ENCODE results near the gene DGCR8.

DNA sequence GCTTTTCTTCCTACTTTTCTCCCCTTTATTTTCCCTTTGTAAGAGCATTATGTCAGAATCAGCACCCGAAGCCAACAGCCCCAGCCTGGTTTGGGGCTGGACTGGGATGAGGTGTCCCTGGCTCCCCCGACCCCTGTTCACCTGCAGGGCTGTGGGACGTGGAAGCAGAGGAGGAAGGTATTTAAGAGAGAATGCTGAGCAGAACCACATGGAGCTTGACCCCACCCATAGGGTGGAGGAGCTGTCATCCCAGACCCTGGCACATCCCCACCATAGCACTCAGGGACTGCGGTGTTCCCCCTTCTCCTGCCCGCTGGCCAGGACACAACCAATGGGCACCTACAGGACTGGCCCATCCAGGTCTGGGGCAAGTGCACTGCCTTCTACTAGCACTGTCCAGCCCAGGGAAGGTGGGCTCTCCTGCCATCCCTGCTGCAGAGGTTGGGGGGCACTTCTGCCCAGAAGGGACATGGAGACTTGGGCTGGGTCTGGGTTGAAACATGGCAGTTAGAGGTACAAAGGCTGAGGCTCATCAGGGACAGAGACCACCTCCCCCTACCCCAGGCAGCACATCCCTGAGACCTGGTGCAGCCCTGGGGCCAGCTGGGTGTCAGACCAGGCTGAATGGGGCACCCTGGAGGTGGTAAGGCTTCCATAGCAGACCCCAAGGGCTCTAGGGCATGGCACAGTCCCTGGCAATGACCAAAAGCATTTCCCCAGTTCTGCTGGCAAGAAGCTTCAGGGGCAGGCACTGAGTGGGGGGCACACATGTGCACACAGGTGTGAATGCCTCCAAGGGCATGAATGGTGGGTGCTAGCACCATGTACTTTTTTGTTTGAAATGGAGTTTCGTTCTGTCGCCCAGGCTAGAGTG, 39.5 kb upstream of the DGCR8 start:
- TF ChIP-seq, protein P1, sequence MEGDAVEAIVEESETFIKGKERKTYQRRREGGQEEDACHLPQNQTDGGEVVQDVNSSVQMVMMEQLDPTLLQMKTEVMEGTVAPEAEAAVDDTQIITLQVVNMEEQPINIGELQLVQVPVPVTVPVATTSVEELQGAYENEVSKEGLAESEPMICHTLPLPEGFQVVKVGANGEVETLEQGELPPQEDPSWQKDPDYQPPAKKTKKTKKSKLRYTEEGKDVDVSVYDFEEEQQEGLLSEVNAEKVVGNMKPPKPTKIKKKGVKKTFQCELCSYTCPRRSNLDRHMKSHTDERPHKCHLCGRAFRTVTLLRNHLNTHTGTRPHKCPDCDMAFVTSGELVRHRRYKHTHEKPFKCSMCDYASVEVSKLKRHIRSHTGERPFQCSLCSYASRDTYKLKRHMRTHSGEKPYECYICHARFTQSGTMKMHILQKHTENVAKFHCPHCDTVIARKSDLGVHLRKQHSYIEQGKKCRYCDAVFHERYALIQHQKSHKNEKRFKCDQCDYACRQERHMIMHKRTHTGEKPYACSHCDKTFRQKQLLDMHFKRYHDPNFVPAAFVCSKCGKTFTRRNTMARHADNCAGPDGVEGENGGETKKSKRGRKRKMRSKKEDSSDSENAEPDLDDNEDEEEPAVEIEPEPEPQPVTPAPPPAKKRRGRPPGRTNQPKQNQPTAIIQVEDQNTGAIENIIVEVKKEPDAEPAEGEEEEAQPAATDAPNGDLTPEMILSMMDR (IDR thresholded peaks at IDR 0.05): no peak
- no peak for TF ChIP-seq ZFX (IDR thresholded peaks at IDR 0.05; ENCODE audit: borderline replicate concordance)
